Measurements from ENCODE around the gene MAP3K7.

DNA sequence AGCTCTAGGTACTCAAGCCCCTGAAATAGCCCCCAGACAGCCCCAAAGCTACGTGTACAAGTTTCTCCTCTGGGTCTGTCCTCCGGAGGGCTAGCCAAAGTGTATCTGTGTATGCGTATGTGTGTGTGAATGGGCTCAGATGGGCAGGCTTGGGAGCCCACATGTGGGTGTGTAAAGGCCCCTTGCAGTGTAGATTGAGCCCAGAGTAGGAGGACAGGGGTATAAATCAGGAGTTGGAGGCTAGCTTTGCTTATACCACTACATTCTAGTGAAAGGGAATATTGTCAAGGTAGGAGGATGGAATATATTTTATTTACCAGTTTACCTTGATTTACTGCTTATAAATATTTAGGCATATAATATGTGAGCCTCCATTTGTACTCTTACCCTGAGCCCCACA, 9.0 kb upstream of the MAP3K7 start:
- TF ChIP-seq TAF1 (conservative IDR thresholded peaks at IDR 0.05) (no peak), YY1 (IDR thresholded peaks at IDR 0.05) (no peak), RAD21 (IDR thresholded peaks at IDR 0.05) (no peak), RXRA (IDR thresholded peaks at IDR 0.05) (no peak), SP1 (IDR thresholded peaks at IDR 0.05) (no peak), FOXA1 (IDR thresholded peaks at IDR 0.05) (no peak), GABPA (IDR thresholded peaks at IDR 0.05 in 1 of 2, conservative IDR thresholded peaks at IDR 0.05 in 1 of 2) (no peak), FOXA2 (IDR thresholded peaks at IDR 0.05) (no peak)
- TF ChIP-seq, protein P1, sequence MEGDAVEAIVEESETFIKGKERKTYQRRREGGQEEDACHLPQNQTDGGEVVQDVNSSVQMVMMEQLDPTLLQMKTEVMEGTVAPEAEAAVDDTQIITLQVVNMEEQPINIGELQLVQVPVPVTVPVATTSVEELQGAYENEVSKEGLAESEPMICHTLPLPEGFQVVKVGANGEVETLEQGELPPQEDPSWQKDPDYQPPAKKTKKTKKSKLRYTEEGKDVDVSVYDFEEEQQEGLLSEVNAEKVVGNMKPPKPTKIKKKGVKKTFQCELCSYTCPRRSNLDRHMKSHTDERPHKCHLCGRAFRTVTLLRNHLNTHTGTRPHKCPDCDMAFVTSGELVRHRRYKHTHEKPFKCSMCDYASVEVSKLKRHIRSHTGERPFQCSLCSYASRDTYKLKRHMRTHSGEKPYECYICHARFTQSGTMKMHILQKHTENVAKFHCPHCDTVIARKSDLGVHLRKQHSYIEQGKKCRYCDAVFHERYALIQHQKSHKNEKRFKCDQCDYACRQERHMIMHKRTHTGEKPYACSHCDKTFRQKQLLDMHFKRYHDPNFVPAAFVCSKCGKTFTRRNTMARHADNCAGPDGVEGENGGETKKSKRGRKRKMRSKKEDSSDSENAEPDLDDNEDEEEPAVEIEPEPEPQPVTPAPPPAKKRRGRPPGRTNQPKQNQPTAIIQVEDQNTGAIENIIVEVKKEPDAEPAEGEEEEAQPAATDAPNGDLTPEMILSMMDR (IDR thresholded peaks at IDR 0.05; ENCODE audit: low read depth, low read length, missing input control): no peak
- TF ChIP-seq, protein P2, sequence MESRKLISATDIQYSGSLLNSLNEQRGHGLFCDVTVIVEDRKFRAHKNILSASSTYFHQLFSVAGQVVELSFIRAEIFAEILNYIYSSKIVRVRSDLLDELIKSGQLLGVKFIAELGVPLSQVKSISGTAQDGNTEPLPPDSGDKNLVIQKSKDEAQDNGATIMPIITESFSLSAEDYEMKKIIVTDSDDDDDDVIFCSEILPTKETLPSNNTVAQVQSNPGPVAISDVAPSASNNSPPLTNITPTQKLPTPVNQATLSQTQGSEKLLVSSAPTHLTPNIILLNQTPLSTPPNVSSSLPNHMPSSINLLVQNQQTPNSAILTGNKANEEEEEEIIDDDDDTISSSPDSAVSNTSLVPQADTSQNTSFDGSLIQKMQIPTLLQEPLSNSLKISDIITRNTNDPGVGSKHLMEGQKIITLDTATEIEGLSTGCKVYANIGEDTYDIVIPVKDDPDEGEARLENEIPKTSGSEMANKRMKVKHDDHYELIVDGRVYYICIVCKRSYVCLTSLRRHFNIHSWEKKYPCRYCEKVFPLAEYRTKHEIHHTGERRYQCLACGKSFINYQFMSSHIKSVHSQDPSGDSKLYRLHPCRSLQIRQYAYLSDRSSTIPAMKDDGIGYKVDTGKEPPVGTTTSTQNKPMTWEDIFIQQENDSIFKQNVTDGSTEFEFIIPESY (IDR thresholded peaks at IDR 0.05): no peak
- TF ChIP-seq, protein P3, sequence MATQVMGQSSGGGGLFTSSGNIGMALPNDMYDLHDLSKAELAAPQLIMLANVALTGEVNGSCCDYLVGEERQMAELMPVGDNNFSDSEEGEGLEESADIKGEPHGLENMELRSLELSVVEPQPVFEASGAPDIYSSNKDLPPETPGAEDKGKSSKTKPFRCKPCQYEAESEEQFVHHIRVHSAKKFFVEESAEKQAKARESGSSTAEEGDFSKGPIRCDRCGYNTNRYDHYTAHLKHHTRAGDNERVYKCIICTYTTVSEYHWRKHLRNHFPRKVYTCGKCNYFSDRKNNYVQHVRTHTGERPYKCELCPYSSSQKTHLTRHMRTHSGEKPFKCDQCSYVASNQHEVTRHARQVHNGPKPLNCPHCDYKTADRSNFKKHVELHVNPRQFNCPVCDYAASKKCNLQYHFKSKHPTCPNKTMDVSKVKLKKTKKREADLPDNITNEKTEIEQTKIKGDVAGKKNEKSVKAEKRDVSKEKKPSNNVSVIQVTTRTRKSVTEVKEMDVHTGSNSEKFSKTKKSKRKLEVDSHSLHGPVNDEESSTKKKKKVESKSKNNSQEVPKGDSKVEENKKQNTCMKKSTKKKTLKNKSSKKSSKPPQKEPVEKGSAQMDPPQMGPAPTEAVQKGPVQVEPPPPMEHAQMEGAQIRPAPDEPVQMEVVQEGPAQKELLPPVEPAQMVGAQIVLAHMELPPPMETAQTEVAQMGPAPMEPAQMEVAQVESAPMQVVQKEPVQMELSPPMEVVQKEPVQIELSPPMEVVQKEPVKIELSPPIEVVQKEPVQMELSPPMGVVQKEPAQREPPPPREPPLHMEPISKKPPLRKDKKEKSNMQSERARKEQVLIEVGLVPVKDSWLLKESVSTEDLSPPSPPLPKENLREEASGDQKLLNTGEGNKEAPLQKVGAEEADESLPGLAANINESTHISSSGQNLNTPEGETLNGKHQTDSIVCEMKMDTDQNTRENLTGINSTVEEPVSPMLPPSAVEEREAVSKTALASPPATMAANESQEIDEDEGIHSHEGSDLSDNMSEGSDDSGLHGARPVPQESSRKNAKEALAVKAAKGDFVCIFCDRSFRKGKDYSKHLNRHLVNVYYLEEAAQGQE (IDR thresholded peaks at IDR 0.05): no peak

All from liver (tissue), 3 donors.